Small intestine (tissue), 7 donors: ENCODE results near the gene ZBTB46. TPM values are rescaled to one million over a fixed set of nuclear protein-coding genes. Genes with fewer than 3 reads are reported as not detected.
"Not testable (repeated sequence)": the region's sequence is repeated elsewhere in the genome, so short reads cannot be mapped to it uniquely, and the experiment has no call there.

Experiments used
- DNase-seq, 2 donors: peaks; one replicate each; pipeline versions ENCODE4 v3.0.0 to v3.0.0-alpha.2; 2013
- FAIRE-seq: peaks from 2 replicates; lab custom pipeline; 2012; peaks lifted over from hg19 to GRCh38; lab: Jason Lieb, UNC
- H3K27ac ChIP-seq, 3 donors: one replicate each; pipeline ENCODE4 v1.5.1; 2013; ENCODE audit warnings: low read length in 2 of 3, mild to moderate bottlenecking in 2 of 3, control low read depth in 1 of 3, inconsistent platforms in 1 of 3, low read depth in 1 of 3, moderate library complexity in 1 of 3
- H3K27me3 ChIP-seq, 3 donors: one replicate each; pipeline ENCODE4 v1.6.1; 2013; ENCODE audit warnings: low read length in 3 of 3, inconsistent platforms in 1 of 3; ENCODE audit not compliant: control insufficient read depth in 3 of 3, insufficient read depth in 3 of 3
- H3K36me3 ChIP-seq, 3 donors: one replicate each; pipeline ENCODE4 v1.6.1; 2013; ENCODE audit warnings: low read length in 3 of 3, inconsistent platforms in 1 of 3, low read depth in 1 of 3, mild to moderate bottlenecking in 1 of 3, moderate library complexity in 1 of 3; ENCODE audit not compliant: control insufficient read depth in 3 of 3, insufficient read depth in 2 of 3
- H3K4me1 ChIP-seq, 3 donors: one replicate each; pipeline ENCODE4 v1.6.1; 2013; ENCODE audit warnings: low read length in 2 of 3, inconsistent platforms in 1 of 3, low read depth in 1 of 3, mild to moderate bottlenecking in 1 of 3, moderate library complexity in 1 of 3; ENCODE audit not compliant: control insufficient read depth in 3 of 3, insufficient read depth in 2 of 3
- H3K4me3 ChIP-seq, 3 donors: one replicate each; pipeline ENCODE4 v1.5.1; 2013; ENCODE audit warnings: low read length in 3 of 3, control low read depth in 1 of 3, inconsistent platforms in 1 of 3, low read depth in 1 of 3, mild to moderate bottlenecking in 1 of 3, moderate library complexity in 1 of 3
- H3K9me3 ChIP-seq, 2 donors: one replicate each; pipeline ENCODE4 v1.6.1; 2013; ENCODE audit warnings: low read depth in 1 of 2, low read length in 1 of 2; ENCODE audit not compliant: control insufficient read depth in 2 of 2, insufficient read depth in 1 of 2
- WGBS, 3 donors: extraction: QIAGEN DNeasy Blood & Tissue Kit; methylation state at CpG; one replicate each; pipeline ENCODE4 v1.1.7; 2013; 5-methylcytosine and 5-hydroxymethylcytosine counted together
- polyA plus RNA-seq, 4 donors: library from polyadenylated mRNA; stranded (reverse) in 3 of 4; unstranded in 1 of 4; fragments of 200-250 nt in 3 of 4; fragments of 120-200 nt in 1 of 4; gene quantifications; one replicate each; pipeline versions ENCODE4 v1.2.1 to v1.2.3, GENCODE V29; 2013
- donor health status: healthy with polysubstance abuse.
- donor health status: control.
- donor health status: control.
- donor health status: Bipolar disorder and iron deficiency.
- donor health status: healthy.

Gene ZBTB46
- polyA plus RNA-seq, 4 donors = 1.1 to 3.1 (median 2.6) TPM; not detected in 1

DNA sequence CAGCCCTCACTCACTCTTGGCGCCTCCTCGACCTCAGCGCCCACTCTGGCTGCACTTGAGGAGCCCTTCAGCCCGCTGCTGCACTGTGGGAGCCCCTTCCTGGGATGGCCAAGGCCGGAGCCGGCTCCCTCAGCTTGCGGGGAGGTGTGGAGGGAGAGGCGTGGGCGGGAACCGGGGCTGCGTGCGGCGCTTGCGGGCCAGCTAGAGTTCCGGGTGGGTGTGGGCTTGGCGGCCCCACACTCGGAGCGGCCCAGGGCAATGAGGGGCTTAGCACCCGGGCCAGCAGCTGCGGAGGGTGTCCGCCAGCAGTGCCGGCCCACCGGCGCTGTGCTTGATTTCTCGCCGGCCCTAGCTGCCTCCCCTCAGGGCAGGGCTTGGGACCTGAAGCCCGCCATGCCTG, 30.7 kb downstream of the ZBTB46 start:
- WGBS, 3 donors = 86 to 95% (median 90%) methylated on average over 10 to 27 of the region's 27 CpGs
- FAIRE-seq, H3K36me3 ChIP-seq, H3K27me3 ChIP-seq, H3K4me3 ChIP-seq, DNase-seq, H3K9me3 ChIP-seq, H3K27ac ChIP-seq, H3K4me1 ChIP-seq: not testable (repeated sequence)

DNA sequence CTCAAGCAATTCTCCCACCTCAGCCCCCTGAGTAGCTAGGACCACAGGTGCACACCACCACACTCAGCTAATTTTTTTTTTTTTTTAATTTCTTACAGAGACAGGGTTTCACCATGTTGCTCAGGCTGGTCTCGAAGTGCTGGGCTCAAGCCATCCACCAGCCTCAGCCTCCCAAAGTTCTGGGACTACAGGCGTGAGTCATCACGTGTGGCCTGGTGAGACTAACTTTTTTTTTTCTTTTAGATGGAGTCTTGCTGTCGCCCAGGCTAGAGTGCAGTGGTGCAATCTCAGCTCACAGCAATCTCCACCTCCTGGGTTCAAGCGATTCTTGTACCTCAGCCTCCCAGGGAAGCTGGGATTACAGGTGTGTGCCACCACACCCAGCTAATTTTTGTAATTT, 31.9 kb downstream of the ZBTB46 start:
- 41 to 70% (median 55%) methylated on average over 5 of the region's 5 CpGs for WGBS, 3 donors
- not testable (repeated sequence) for DNase-seq, H3K27ac ChIP-seq, H3K36me3 ChIP-seq, H3K9me3 ChIP-seq, FAIRE-seq, H3K4me1 ChIP-seq, H3K27me3 ChIP-seq, H3K4me3 ChIP-seq

DNA sequence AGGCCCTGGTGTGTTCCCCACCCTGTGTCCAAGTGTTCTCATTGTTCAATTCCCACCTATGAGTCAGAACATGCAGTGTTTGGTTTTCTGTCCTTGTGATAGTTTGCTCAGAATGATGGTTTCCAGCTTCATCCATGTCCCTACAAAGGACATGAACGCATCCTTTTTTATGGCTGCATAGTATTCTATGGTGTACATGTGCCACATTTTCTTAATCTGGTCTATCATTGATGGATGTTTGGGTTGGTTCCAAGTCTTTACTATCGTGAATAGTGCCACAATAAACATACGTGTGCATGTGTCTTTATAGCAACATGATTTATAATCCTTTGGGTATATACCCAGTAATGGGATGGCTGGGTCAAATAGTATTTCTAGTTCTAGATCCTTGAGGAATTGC, 33.9 kb downstream of the ZBTB46 start:
- not testable (repeated sequence) for DNase-seq, H3K36me3 ChIP-seq, H3K27ac ChIP-seq, H3K4me1 ChIP-seq, H3K4me3 ChIP-seq, H3K27me3 ChIP-seq, FAIRE-seq, H3K9me3 ChIP-seq
- 43 to 75% (median 55%) methylated on average over 3 of the region's 3 CpGs for WGBS, 3 donors

DNA sequence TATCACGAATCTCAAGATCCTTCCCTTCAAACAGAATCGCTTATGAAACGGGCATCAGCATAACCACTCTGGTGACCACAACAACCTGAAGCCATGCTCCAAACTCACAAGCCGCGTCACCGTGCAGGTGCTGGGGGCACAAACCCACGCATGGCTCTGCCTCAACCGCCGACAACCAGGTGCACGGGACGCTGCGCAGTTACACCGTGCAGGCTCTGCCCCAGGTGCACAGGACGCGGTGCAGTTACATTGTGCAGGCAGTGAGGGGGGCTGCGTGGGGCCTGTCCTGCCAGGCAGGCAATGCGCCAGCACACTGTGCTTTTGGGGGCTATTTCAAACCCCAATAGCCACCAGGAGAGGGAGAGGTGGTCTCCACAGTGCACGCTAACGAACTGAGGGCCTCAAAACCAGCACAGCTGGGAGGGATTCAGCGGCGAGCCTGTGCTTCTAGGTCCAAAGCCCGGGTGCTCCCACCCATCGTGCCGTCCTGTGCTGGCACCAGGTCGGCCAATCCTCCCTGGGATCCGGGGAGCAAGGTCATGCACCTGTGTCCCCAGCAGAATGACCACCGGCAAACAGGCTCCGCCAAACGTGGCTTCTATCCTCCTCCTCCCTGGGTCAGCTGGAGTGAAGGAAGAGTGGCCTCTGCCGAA, 35.8 kb downstream of the ZBTB46 start:
- Histone ChIP-seq H3K36me3 (no peaks in the 10 kb centered on the region), H3K4me1 (no peaks in the 10 kb centered on the region), H3K27ac (no peak overlapping the region), H3K4me3 (no peak overlapping the region), H3K9me3 (no peaks in the 10 kb centered on the region), H3K27me3 (peaks cover 0 to 3% (median 0%) of the 10 kb centered on the region in 3 donors)
- 80 to 88% (median 88%) methylated on average over 30 of the region's 30 CpGs for WGBS, 3 donors
- no peak for DNase-seq
- no peak for FAIRE-seq

DNA sequence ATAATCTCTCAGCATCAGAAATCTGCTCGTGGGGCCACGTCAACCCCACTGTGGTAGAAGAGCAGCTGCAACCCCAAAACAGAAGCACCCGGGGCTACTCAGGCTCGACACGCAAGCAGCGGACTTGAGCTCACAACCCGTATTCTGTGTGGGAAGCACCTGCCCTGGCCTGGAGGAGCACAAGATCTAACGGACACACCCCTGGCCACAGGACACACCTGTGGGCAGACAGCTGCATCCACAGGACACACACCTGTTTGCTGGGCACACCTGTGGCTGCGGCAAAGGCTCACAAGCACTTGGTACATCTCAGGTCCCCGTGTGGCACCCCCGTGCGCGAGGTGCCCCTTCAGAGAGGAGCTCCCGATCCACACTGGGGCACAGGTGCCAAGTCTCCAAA, 36.5 kb downstream of the ZBTB46 start:
- WGBS, 3 donors = 72 to 80% (median 77%) methylated on average over 14 of the region's 14 CpGs
- H3K4me3 ChIP-seq = no peak overlapping the region
- peaks cover 0 to 6% (median 0%) of the 10 kb centered on the region in 3 donors for H3K36me3 ChIP-seq
- H3K4me1 ChIP-seq = no peaks in the 10 kb centered on the region
- H3K27ac ChIP-seq = no peak overlapping the region
- no peak for FAIRE-seq
- peaks cover 0 to 3% (median 0%) of the 10 kb centered on the region in 3 donors for H3K27me3 ChIP-seq
- no peak for DNase-seq
- no peaks in the 10 kb centered on the region for H3K9me3 ChIP-seq

DNA sequence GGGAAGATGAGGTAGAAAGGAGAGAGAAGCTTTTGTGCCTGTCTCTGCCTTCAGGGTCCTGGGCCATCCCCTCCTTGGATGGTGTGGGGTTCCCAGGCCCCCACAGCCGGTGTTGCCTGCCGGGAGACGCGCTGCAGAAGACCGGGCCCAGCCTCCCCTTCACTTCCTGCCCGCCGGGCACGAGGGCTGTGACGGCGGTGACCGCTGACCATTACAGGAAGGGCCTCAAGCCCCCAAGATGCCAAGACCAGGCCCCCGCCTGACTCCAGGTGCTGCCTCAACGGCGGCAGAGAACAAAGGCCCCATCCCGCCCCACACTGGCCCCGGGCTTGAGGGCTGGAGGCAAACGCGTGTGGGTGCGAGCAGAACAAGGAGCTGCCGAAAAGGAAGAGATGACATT, 38.2 kb downstream of the ZBTB46 start:
- no peak overlapping the region for H3K4me3 ChIP-seq
- DNase-seq = no peak
- peaks cover 0 to 3% (median 0%) of the 10 kb centered on the region in 3 donors for H3K27me3 ChIP-seq
- no peak for FAIRE-seq
- H3K9me3 ChIP-seq = no peaks in the 10 kb centered on the region
- H3K4me1 ChIP-seq = no peaks in the 10 kb centered on the region
- WGBS, 3 donors = 69 to 77% (median 71%) methylated on average over 20 of the region's 20 CpGs
- peaks cover 0 to 14% (median 0%) of the 10 kb centered on the region in 3 donors for H3K36me3 ChIP-seq
- H3K27ac ChIP-seq = no peak overlapping the region

DNA sequence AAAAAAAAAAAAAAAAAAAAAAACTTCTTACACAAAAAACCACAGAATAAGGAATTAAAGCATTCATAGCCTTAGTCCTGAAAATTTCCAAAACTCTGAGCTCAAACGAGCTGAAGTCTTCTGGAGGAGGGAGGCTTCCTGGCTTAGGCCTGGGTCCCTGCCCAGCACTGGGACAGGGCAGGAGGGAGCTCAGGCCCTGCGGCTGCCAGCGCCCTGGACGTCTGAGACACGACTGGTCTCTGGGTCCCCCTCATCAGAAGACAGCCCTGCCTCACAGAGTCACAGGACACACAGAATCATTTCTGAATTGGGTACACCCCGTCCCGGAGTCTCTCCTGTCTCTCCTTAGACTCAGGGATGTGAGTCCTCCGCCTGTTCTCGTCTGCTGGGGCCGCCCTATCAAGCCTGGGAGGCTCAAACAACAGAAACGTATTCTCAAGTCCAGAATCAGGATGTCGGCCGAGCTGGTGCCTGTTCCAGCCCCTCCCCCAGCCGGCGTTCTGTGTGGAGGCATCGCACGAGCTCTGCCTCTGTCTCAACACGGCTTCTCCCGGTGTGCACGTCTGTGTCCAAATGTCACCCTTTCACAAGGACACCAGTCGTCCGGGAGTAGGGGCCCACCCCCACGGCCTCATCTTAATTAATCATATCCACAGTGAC, 39.4 kb downstream of the ZBTB46 start:
- Histone ChIP-seq H3K4me1 (no peaks in the 10 kb centered on the region), H3K4me3 (no peak overlapping the region), H3K27ac (no peak overlapping the region), H3K9me3 (no peaks in the 10 kb centered on the region), H3K36me3 (peaks cover 0 to 15% (median 0%) of the 10 kb centered on the region in 3 donors), H3K27me3 (peaks cover 0 to 3% (median 0%) of the 10 kb centered on the region in 3 donors)
- no peak for FAIRE-seq
- WGBS, 3 donors = 59 to 65% (median 65%) methylated on average over 23 of the region's 23 CpGs
- DNase-seq = no peak

DNA sequence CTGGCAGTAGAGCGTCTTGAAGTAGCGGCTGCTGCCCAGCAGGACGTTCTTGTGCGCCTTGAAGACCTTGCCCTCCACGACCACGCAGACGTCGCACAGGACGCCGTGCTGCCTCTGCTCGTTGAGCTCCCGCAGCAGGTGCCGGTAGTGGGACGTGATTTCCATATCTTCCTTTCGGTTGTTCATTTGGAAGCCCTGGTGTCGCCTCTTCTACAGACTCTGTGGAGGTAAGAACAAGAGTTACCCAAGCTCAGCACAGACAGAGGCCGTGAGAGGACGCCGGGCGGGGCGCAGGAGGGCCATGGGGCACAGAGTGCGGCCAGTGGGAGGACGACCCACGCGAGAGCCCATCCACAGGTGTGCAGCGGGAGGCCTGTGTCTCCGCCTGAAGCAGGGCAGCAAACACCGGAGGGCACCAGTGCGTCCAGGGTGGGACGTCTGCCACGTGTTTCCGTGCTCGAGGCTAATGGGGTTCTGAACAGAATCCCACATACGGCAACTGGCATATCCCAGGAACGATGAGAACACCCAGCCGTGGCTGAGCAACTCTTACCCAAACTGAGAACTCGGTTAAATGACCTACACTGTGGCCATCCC, 40.4 kb downstream of the ZBTB46 start:
- H3K4me3 ChIP-seq = no peak overlapping the region
- H3K36me3 ChIP-seq = peaks cover 0 to 15% (median 0%) of the 10 kb centered on the region in 3 donors
- H3K27ac ChIP-seq = no peak overlapping the region
- H3K4me1 ChIP-seq = no peaks in the 10 kb centered on the region
- 90 to 91% (median 91%) methylated on average over 37 of the region's 37 CpGs for WGBS, 3 donors
- no peak for DNase-seq
- peaks cover 0 to 1% (median 0%) of the 10 kb centered on the region in 3 donors for H3K27me3 ChIP-seq
- no peak for FAIRE-seq
- H3K9me3 ChIP-seq = no peaks in the 10 kb centered on the region
